TTC549 (cell line): ENCODE measurements around the gene RNF208.

ENCODE experiments used
- FAIRE-seq: peaks from 2 replicates; lab custom pipeline; 2012; peaks lifted over from hg19 to GRCh38; lab: Jason Lieb, UNC

Gene RNF208

GRCh38 chr9:137211532-137211931 is 10.5 kb downstream of the RNF208 start:
- no peak for FAIRE-seq

GRCh38 chr9:137206602-137207001 is 15.4 kb downstream of the RNF208 start:
- FAIRE-seq = no peak

GRCh38 chr9:137205126-137206069 is 16.6 kb downstream of the RNF208 start, which contains the start of the genes NDOR1 and TMEM203:
Gene NDOR1 (plus strand): TSS chr9:137205700. CDS start chr9:137205778, 78 bp downstream.
Gene TMEM203 (minus strand): TSS chr9:137205648. CDS start chr9:137205414, 234 bp downstream.
- no peak for FAIRE-seq

- FAIRE-seq = no peak
Observed at GRCh38 chr9:137204731-137205125, 17.3 kb downstream of the RNF208 start.

GRCh38 chr9:137202966-137203365 is 19.1 kb downstream of the RNF208 start:
- no peak for FAIRE-seq

GRCh38 chr9:137201205-137201868 is 20.7 kb downstream of the RNF208 start:
- FAIRE-seq = no peak

- FAIRE-seq = peak; percentile 83
Observed at GRCh38 chr9:137200311-137201204, 21.5 kb downstream of the RNF208 start, which contains the start of gene TPRN. Gene TPRN (minus strand): TSS chr9:137200741. CDS start chr9:137200711, 30 bp downstream.

- FAIRE-seq = no peak
Observed at GRCh38 chr9:137199411-137200121, 22.5 kb downstream of the RNF208 start.

- FAIRE-seq = no peak
Observed at GRCh38 chr9:137198902-137199283, 23.1 kb downstream of the RNF208 start.

GRCh38 chr9:137198051-137198901 is 23.8 kb downstream of the RNF208 start:
- no peak for FAIRE-seq

- FAIRE-seq = no peak
Observed at GRCh38 chr9:137195525-137196220, 26.4 kb downstream of the RNF208 start.

- no peak for FAIRE-seq
Observed at GRCh38 chr9:137194909-137195308, 27.1 kb downstream of the RNF208 start.

- FAIRE-seq = no peak
Observed at GRCh38 chr9:137194388-137194787, 27.7 kb downstream of the RNF208 start.

GRCh38 chr9:137193771-137194170 is 28.3 kb downstream of the RNF208 start:
- FAIRE-seq = no peak

GRCh38 chr9:137192859-137193258 is 29.2 kb downstream of the RNF208 start:
- FAIRE-seq = no peak

- no peak for FAIRE-seq
Observed at GRCh38 chr9:137192448-137192780, 29.6 kb downstream of the RNF208 start.

GRCh38 chr9:137191691-137192447 is 30.2 kb downstream of the RNF208 start:
- no peak for FAIRE-seq

GRCh38 chr9:137191245-137191644 is 30.8 kb downstream of the RNF208 start:
- FAIRE-seq = no peak

- FAIRE-seq = no peak
Observed at GRCh38 chr9:137190315-137190856, 31.7 kb downstream of the RNF208 start.
